Natural killer cell (primary cell): Measurements from ENCODE around the gene SUOX. TPM values are rescaled to one million over a fixed set of nuclear protein-coding genes. Genes with fewer than 3 reads are reported as not detected.

Experiments
- ATAC-seq, 3 donors: fragments of 150-1000 bp in 2 of 3; fragments of 200-7000 bp in 1 of 3; cut with Tn5 transposase; 1 replicate in 1 of 3; 2 replicates in 2 of 3; pipeline ENCODE4 v1.10.0; 2021; ENCODE audit warnings: mild to moderate bottlenecking in 2 of 3, moderate library complexity in 2 of 3
- DNase-seq, 2 donors: peaks; one replicate each; pipeline versions ENCODE4 v3.0.0 to v3.0.0-alpha.2; 2013 to 2021; ENCODE audit warnings: mixed read lengths in 1 of 2
- H3K27ac ChIP-seq: one replicate; pipeline ENCODE4 v1.5.1; 2013; ENCODE audit warnings: mild to moderate bottlenecking, low read length
- H3K27me3 ChIP-seq: one replicate; pipeline ENCODE4 v1.6.1; 2013; ENCODE audit warnings: low read length; ENCODE audit not compliant: control insufficient read depth, insufficient read depth
- H3K36me3 ChIP-seq: one replicate; pipeline ENCODE4 v1.6.1; 2013; ENCODE audit warnings: low read length; ENCODE audit not compliant: control insufficient read depth, insufficient read depth
- H3K4me1 ChIP-seq: one replicate; pipeline ENCODE4 v1.6.1; 2013; ENCODE audit warnings: low read length; ENCODE audit not compliant: control insufficient read depth, insufficient read depth
- H3K4me3 ChIP-seq: one replicate; pipeline ENCODE4 v1.5.1; 2013; ENCODE audit warnings: low read length
- H3K9me3 ChIP-seq: one replicate; pipeline ENCODE4 v1.6.1; 2013; ENCODE audit warnings: low read length; ENCODE audit not compliant: control insufficient read depth, insufficient read depth
- H3K27ac Mint-ChIP-seq, 2 donors: one replicate each; pipeline ENCODE4 v1.8.0; 2022; ENCODE audit warnings: mild to moderate bottlenecking in 2 of 2, mixed read lengths in 2 of 2, moderate library complexity in 1 of 2
- H3K27me3 Mint-ChIP-seq, 2 donors: one replicate each; pipeline ENCODE4 v1.8.0; 2022; ENCODE audit warnings: low read depth in 2 of 2, mixed read lengths in 2 of 2
- H3K36me3 Mint-ChIP-seq: one replicate; pipeline ENCODE4 v1.8.0; 2022; ENCODE audit warnings: mixed read lengths
- H3K4me1 Mint-ChIP-seq, 2 donors: one replicate each; pipeline ENCODE4 v1.8.0; 2022; ENCODE audit warnings: mixed read lengths in 2 of 2
- H3K4me3 Mint-ChIP-seq: one replicate; pipeline ENCODE4 v1.8.0; 2022; ENCODE audit warnings: mild to moderate bottlenecking, moderate library complexity, mixed read lengths
- H3K9me3 Mint-ChIP-seq, 2 donors: one replicate each; pipeline ENCODE4 v1.8.0; 2022; ENCODE audit warnings: mixed read lengths in 2 of 2
- CTCF ChIP-seq: fragments of 200-600 bp; IDR thresholded peaks from one replicate; pipeline ENCODE4 v1.8.0; 2022; ENCODE audit warnings: antibody characterized with exemption
- WGBS: methylation state at CpG from one replicate; pipeline ENCODE4 v1.1.7; 2013; ENCODE audit warnings: missing lambda C conversion rate; ENCODE audit not compliant: insufficient coverage; 5-methylcytosine and 5-hydroxymethylcytosine counted together
- intact Hi-C: fragments of 100-400 bp; cut with micrococcal nuclease; formaldehyde crosslinking; loops from one replicate; pipeline ENCODE4 v1.14.2; 2022
- total RNA-seq, 4 donors: library from RNA; stranded (reverse); fragments of 120-200 nt in 1 of 4; gene quantifications; one replicate each; pipeline versions ENCODE4 v1.2.3 to v1.2.4, GENCODE V29; 2013 to 2022

SUOX gene
- total RNA-seq, 3 donors from 2014 or later (not counting 1 experiment from before 2014, with no cell fraction given): 11.0 to 15.9 (median 14.6) TPM

- H3K27me3 Mint-ChIP-seq: no peaks in the 10 kb centered on the region
- no peak overlapping the region for H3K4me3 Mint-ChIP-seq
- no peak overlapping the region for H3K27ac Mint-ChIP-seq
- no peaks in the 10 kb centered on the region for H3K36me3 Mint-ChIP-seq
- WGBS: 65% methylated on average over 2 of the region's 2 CpGs
- Histone ChIP-seq H3K4me3 (no peak overlapping the region), H3K4me1 (no peaks in the 10 kb centered on the region), H3K9me3 (no peaks in the 10 kb centered on the region), H3K27ac (no peak overlapping the region), H3K36me3 (no peaks in the 10 kb centered on the region), H3K27me3 (no peaks in the 10 kb centered on the region)
- no peak for DNase-seq
- TF ChIP-seq CTCF: no peak
- ATAC-seq: no peak
- H3K9me3 Mint-ChIP-seq: no peaks in the 10 kb centered on the region
- H3K4me1 Mint-ChIP-seq: no peaks in the 10 kb centered on the region
- intact Hi-C loops: no loop called here
Measured at GRCh38 chr12:56014205-56014604, 17.1 kb downstream of the SUOX start.

- no CpG with 5 or more reads among the region's 4 CpGs for WGBS
- H3K27ac ChIP-seq: no peak overlapping the region
- no peak overlapping the region for H3K27ac Mint-ChIP-seq
- H3K4me1 ChIP-seq: peaks cover 17% of the 10 kb centered on the region
- no peak overlapping the region for H3K4me3 ChIP-seq
- H3K9me3 ChIP-seq: no peaks in the 10 kb centered on the region
- intact Hi-C loops: no loop called here
- H3K4me1 Mint-ChIP-seq: peaks cover 9 to 14% of the 10 kb centered on the region in 2 donors
- no peaks in the 10 kb centered on the region for H3K27me3 ChIP-seq
- ATAC-seq: no peak
- no peaks in the 10 kb centered on the region for H3K9me3 Mint-ChIP-seq
- no peak for DNase-seq
- no peaks in the 10 kb centered on the region for H3K36me3 ChIP-seq
- no peak overlapping the region for H3K4me3 Mint-ChIP-seq
- H3K27me3 Mint-ChIP-seq: no peaks in the 10 kb centered on the region
- no peaks in the 10 kb centered on the region for H3K36me3 Mint-ChIP-seq
- no peak for TF ChIP-seq CTCF
Measured at GRCh38 chr12:56017181-56017580, 20.1 kb downstream of the SUOX start.

GRCh38 chr12:56018356-56018755 is 21.3 kb downstream of the SUOX start:
- Mint-ChIP-seq H3K4me1 (peaks cover 9 to 16% of the 10 kb centered on the region in 2 donors), H3K27me3 (no peaks in the 10 kb centered on the region), H3K27ac (no peak overlapping the region), H3K9me3 (no peaks in the 10 kb centered on the region), H3K36me3 (no peaks in the 10 kb centered on the region), H3K4me3 (no peak overlapping the region)
- no peak for DNase-seq
- WGBS: 100% methylated on average over 1 of the region's 1 CpG
- TF ChIP-seq CTCF: no peak
- no peaks in the 10 kb centered on the region for H3K27me3 ChIP-seq
- H3K4me1 ChIP-seq: peaks cover 17% of the 10 kb centered on the region
- H3K9me3 ChIP-seq: no peaks in the 10 kb centered on the region
- no peaks in the 10 kb centered on the region for H3K36me3 ChIP-seq
- no peak overlapping the region for H3K27ac ChIP-seq
- intact Hi-C loops: no loop called here
- no peak overlapping the region for H3K4me3 ChIP-seq
- ATAC-seq: no peak

GRCh38 chr12:56020423-56021184 is 23.5 kb downstream of the SUOX start, which contains the start of gene IKZF4:
Gene IKZF4, plus strand, starts transcription at chr12:56021043. Its CDS starts 451 bp downstream, at chr12:56021494.
- Histone ChIP-seq H3K4me3 (no peak within 1 kb of the TSS), H3K27me3 (no peaks in the 10 kb centered on the region), H3K9me3 (no peaks in the 10 kb centered on the region), H3K27ac (no peak within 1 kb of the TSS), H3K4me1 (peaks cover 17% of the 10 kb centered on the region), H3K36me3 (no peaks in the 10 kb centered on the region)
- Mint-ChIP-seq H3K27ac (peak within 1 kb of the TSS; percentile 46 to 76), H3K4me1 (peaks cover 9 to 16% of the 10 kb centered on the region in 2 donors), H3K9me3 (no peaks in the 10 kb centered on the region), H3K4me3 (peak within 1 kb of the TSS; percentile 81), H3K27me3 (no peaks in the 10 kb centered on the region), H3K36me3 (no peaks in the 10 kb centered on the region)
- ATAC-seq (peak in 1 of 3 donors; percentile 30), DNase-seq (peak in 1 of 2 donors; percentile 28)
- intact Hi-C loops: no loop called here
- no peak for TF ChIP-seq CTCF
- WGBS: 45% methylated on average over 9 of the region's 10 CpGs
